HG03045 (cell line): ENCODE results near the gene BTBD1.
"Not testable (repeated sequence)": the region's sequence is repeated elsewhere in the genome, so short reads cannot be mapped to it uniquely, and the experiment has no call there.

ENCODE experiments used
- ATAC-seq: cut with Tn5 transposase; IDR thresholded peaks from one replicate; pipeline ENCODE4 v1.9.1; 2021; ENCODE audit warnings: mild to moderate bottlenecking, moderate library complexity; ENCODE audit not compliant: unreplicated experiment

BTBD1 gene

GRCh38 chr15:83098079-83098478 lies 31.0 kb upstream of the BTBD1 start:
- no peak for ATAC-seq

DNA sequence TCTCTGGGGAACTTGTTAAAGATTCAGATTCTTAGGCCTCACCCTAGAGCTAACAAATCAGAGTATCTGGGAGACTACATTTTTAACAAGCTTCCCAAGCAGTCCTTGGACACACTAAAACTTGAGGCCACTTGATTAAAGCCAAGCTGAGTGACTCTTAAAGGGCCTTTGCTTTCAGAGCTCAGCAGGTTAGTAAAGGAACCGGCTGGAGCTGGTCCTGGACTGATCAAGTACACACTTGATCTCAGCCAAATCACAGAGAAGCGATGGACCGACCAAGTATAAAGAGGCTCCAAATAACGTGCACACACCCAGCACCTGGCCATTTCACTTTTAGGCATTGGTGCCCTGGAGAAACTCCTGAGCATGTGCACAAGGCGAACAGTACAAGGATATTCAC lies 27.5 kb upstream of the BTBD1 start:
- ATAC-seq: no peak

DNA sequence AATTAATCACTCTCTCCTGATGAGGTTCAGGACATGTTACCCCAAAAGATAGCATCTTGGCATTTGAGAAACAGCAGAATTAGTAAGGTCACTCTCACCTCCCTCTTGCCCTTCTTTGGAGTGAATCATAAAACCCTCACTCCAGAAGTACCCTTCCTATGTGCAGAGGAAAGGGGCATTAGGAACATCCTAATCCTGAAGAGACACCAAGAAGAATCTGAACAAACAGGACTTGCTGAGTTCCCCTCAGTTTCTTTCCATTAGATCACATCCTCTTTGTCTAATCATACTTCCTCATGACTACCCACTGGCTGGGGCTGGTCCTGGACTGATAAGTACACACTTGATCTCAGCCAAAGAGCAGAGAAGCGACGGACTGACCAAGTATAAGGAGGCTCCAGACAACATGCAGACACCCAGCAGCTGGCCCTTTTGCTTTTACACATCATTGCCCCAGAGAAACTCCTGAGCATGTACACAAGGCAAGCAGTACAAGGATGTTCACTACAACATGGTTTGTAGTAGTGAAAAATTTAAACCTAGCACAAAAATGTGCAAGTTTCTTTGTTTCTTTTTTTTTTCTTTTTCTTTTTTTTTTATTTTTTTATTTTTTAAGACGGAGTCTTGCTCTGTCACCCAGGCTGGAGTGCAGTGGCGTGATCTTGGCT lies 25.4 kb upstream of the BTBD1 start:
- ATAC-seq: no peak

DNA sequence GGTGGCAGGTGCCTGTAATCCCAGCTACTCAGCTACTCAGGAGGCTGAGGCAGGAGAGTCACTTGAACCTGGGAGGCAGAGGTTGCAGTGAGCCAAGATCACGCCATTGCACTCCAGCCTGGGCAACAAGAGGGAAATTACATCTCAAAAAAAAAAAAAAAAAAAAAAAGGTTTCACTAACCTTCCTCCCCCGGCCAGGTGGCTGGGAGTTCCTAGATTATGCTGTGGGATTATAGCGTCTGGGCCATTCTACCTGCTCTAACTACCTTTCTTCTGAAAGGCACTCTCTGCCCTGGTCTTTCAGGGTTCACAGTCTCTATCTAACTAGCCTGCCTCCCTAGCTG lies 24.9 kb upstream of the BTBD1 start:
- not testable (repeated sequence) for ATAC-seq

GRCh38 chr15:83090465-83090864 lies 23.4 kb upstream of the BTBD1 start:
- ATAC-seq: no peak

- ATAC-seq: no peak
These were observed 21.8 kb upstream of the BTBD1 start for GRCh38 chr15:83088876-83089275.

- no peak for ATAC-seq
These were observed 20.5 kb upstream of the BTBD1 start for GRCh38 chr15:83087576-83087975.

- ATAC-seq: not testable (repeated sequence)
These were observed 19.0 kb upstream of the BTBD1 start for GRCh38 chr15:83085864-83086552.

GRCh38 chr15:83085461-83085860 lies 18.4 kb upstream of the BTBD1 start:
- not testable (repeated sequence) for ATAC-seq

- ATAC-seq: no peak
These were observed 15.8 kb upstream of the BTBD1 start for GRCh38 chr15:83082730-83083386.

- no peak for ATAC-seq
These were observed 14.4 kb upstream of the BTBD1 start for GRCh38 chr15:83081256-83082014.

- no peak for ATAC-seq
These were observed 11.7 kb upstream of the BTBD1 start for GRCh38 chr15:83078712-83079111.

- no peak for ATAC-seq
These were observed 10.6 kb upstream of the BTBD1 start for GRCh38 chr15:83077491-83078230.

- not testable (repeated sequence) for ATAC-seq
These were observed 2.2 kb upstream of the BTBD1 start for GRCh38 chr15:83069211-83069642.

- ATAC-seq: no peak
These were observed 1.0 kb upstream of the BTBD1 start for GRCh38 chr15:83068054-83068453.

GRCh38 chr15:83067638-83067962 lies 548 bp upstream of the BTBD1 start:
- no peak for ATAC-seq

DNA sequence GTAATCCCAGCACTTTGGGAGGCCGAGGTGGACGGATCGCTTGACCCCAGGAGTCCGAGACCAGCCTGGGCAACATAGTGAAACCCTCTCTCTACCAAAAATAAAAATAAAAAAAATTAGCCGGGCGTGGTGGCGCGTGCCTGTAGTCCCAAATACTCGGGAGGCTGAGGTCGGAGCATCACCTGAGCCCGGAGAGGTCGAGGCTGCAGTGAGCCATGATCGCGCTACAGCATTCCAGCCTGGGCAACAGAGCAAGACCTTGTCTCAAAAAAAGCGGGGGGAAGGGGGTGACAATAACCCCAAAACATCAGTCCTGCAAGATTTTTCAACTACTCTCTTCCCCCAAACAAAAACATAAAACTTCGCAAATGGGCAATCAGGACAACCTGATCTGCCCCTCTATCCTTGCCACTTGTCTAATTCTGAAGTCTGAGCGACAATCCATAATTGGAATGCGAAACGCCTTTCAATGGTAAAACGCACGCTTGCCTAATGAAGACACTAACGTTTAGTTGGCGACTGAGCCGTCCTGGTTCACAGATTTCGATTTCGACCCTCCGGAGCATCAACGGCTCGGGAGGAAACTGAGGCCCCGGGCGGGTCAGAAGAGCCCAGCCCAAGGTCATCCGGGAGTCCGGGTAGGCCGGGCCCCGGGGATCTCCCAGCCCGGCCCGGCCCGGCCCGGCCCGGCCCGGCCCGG lies 868 bp downstream of the BTBD1 start:
- ATAC-seq: no peak

- no peak for ATAC-seq
These were observed 1.6 kb downstream of the BTBD1 start for GRCh38 chr15:83065431-83065830.

DNA sequence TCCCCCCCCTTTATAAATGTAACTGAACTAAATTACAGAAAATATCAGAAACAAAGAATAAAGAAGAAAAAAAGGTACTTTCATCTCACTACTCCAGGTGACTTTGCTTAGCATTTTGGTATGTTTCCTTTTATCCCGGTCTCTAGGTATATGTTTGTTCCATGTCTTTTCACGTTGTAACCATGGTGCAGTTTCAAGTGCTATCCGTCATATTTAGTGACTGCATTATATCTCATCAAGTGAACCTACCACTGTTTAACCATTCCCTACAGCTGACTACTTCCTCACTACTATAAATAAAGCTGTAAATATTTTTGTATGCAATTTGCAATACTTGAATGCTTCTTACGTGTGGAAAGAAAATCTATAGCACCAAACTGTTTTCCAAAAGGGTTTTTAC lies 2.2 kb downstream of the BTBD1 start:
- no peak for ATAC-seq

- ATAC-seq: no peak
These were observed 3.5 kb downstream of the BTBD1 start for GRCh38 chr15:83063551-83063950.
